Ishikawa (cell line): ENCODE results near the gene HOXB8.

Source experiments
- CEBPB ChIP-seq: IDR thresholded peaks from 2 replicates; pipeline ENCODE4 v1.6.1; 2012
- CREB1 ChIP-seq: IDR thresholded peaks from 2 replicates; pipeline ENCODE4 v1.6.1; 2012; ENCODE audit warnings: low read depth
- EGR1 ChIP-seq: IDR thresholded peaks from 2 replicates; pipeline ENCODE4 v1.6.1; 2012
- EP300 ChIP-seq: IDR thresholded peaks from 2 replicates; pipeline ENCODE4 v1.6.1; 2012; ENCODE audit warnings: borderline replicate concordance
- FOXM1 ChIP-seq: IDR thresholded peaks from 2 replicates; pipeline ENCODE4 v1.6.1; 2012; ENCODE audit warnings: low read depth, borderline replicate concordance
- MAX ChIP-seq: IDR thresholded peaks from 2 replicates; pipeline ENCODE4 v1.6.1; 2012
- RAD21 ChIP-seq: IDR thresholded peaks from 2 replicates; pipeline ENCODE4 v1.6.1; 2012; ENCODE audit warnings: low read depth
- REST ChIP-seq: IDR thresholded peaks from 2 replicates; pipeline ENCODE4 v1.6.1; 2012; ENCODE audit warnings: low read depth, mild to moderate bottlenecking
- TAF1 ChIP-seq: IDR thresholded peaks from 2 replicates; pipeline ENCODE4 v1.6.1; 2012; ENCODE audit warnings: low read depth, mild to moderate bottlenecking
- TCF12 ChIP-seq: IDR thresholded peaks from 2 replicates; pipeline ENCODE4 v1.6.1; 2012; ENCODE audit warnings: low read depth
- TEAD4 ChIP-seq: IDR thresholded peaks from 2 replicates; pipeline ENCODE4 v1.6.1; 2012
- USF1 ChIP-seq: IDR thresholded peaks from 2 replicates; pipeline ENCODE4 v1.6.1; 2012
- YY1 ChIP-seq: IDR thresholded peaks from 2 replicates; pipeline ENCODE4 v1.6.1; 2012; ENCODE audit warnings: low read depth

- TF ChIP-seq FOXM1 (no peak), TCF12 (no peak), CEBPB (no peak), YY1 (no peak), TAF1 (no peak), USF1 (no peak), EP300 (no peak), CREB1 (no peak), MAX (no peak), EGR1 (no peak), REST (no peak), RAD21 (no peak), TEAD4 (no peak)
These were observed 6.1 kb downstream of the HOXB8 start for GRCh38 chr17:48609033-48609432.
